ENCODE data around the gene PHOX2B. TPM values are rescaled to one million over a fixed set of nuclear protein-coding genes. Genes with fewer than 3 reads are reported as not detected.

Gene PHOX2B
- total and polyA plus RNA-seq, 2 of the 8 experiments (the other 6 are each of a cell fraction or from before 2014, with no cell fraction given) = not detected

DNA sequence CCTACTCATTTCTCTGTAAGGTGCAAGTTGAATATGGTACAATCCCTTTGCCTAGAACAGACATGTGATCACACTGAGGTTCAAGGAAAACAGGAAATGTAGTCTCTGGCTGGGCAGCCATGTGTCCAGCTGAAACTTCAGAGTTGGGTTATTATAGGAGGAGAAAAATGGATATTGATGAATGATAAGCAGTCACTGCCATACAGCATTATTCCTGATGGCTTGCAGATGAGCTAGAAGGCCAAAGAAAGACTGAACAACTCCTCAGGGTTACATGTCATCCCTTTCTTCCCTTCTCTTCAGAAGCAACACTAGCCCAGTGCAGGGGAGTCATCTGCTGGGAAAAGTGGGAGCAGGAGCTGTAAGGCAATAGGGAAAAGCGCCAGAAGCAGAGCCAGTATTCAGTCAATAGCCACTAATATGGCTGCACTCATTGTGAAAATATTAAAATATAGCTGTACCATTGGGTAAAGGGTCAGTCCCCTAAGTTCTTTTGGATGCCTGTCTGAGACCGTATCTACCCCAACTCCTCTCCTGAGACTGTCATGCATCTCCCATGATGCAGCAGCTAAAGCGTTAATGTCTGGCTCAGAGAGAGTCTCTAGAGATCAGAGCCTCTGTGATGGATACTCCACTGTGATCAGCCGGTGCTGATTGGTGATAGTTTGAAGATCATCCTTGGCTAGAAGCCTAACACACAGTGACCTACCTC lies 20.5 kb downstream of the PHOX2B start:
- H3K4ac ChIP-seq (replicated peaks; ENCODE audit: insufficient read length, low read depth, low read length) = no peak overlapping the region
- ChIA-PET POLR2A (ENCODE audit: partially characterized antibody) (no interaction called here), CTCF (ENCODE audit: partially characterized antibody) (interaction anchor here (0.9 to 7.3 kb wide), 9 partner anchors 24 to 158 kb away, joined by 3 to 58 read pairs (median 5); no protein-coding TSS in a partner anchor)

More for the DNA sequence above, 20.5 kb downstream of the PHOX2B start:
- no peak overlapping the region for H2BK20ac ChIP-seq (ENCODE audit: low read length)
- peaks cover 0 to 2% (median 0%) of the 10 kb centered on the region in 4 experiments; a peak in 4 of 7 replicates for H3K27me3 ChIP-seq (replicated peaks in 1 of 4; ENCODE audit: control insufficient read depth in 3 of 4, extremely low read depth in 1 of 4, insufficient read depth in 3 of 4, low read length in 3 of 4)
- H2AK5ac ChIP-seq (ENCODE audit: low read depth, low read length) = no peak overlapping the region
- H3K79me1 ChIP-seq (ENCODE audit: low read depth, low read length) = no peaks in the 10 kb centered on the region
- no peak overlapping the region for H2BK5ac ChIP-seq (ENCODE audit: low read depth, low read length)
- no peak overlapping the region for H3K9ac ChIP-seq (replicated peaks in 1 of 4; ENCODE audit: extremely low read depth in 1 of 4, low read depth in 3 of 4, low read length in 3 of 4)
- H3K56ac ChIP-seq (replicated peaks; ENCODE audit: insufficient read length, low read depth, low read length) = no peak overlapping the region
- H2BK120ac ChIP-seq (replicated peaks; ENCODE audit: low read depth, low read length) = no peak overlapping the region
- no peak overlapping the region for H4K8ac ChIP-seq (ENCODE audit: extremely low read depth, insufficient read depth, low read length)
- DNase-seq (ENCODE audit: low read depth in 1 of 2, low spot score in 2 of 2) (no peak), FAIRE-seq (no peak)
- H3K18ac ChIP-seq (ENCODE audit: extremely low read depth, low read length) = no peak overlapping the region
- no peak overlapping the region for H3K4me2 ChIP-seq (ENCODE audit: insufficient read depth in 1 of 2, low read depth in 2 of 2, low read length in 2 of 2)
- H4K5ac ChIP-seq (ENCODE audit: insufficient read length, low read depth, low read length) = no peak overlapping the region
- no peaks in the 10 kb centered on the region for H3K23me2 ChIP-seq (ENCODE audit: low read depth, low read length)
- H3K4me3 ChIP-seq (ENCODE audit: extremely low read depth in 1 of 4, insufficient read depth in 2 of 4, low read depth in 3 of 4, low read length in 4 of 4) = no peak overlapping the region
- no peak overlapping the region for H2AFZ ChIP-seq (ENCODE audit: low read length)
- no peaks in the 10 kb centered on the region for H3K79me2 ChIP-seq (ENCODE audit: control insufficient read depth in 1 of 2, insufficient read depth in 2 of 2, low read length in 2 of 2)
- no peak overlapping the region for H2BK15ac ChIP-seq (ENCODE audit: low read length)
- H2BK12ac ChIP-seq (ENCODE audit: low read depth, low read length) = no peak overlapping the region
- H3K23ac ChIP-seq (ENCODE audit: insufficient read length) = no peak overlapping the region
- no peak overlapping the region for H3K14ac ChIP-seq (ENCODE audit: insufficient read length)
- no peaks in the 10 kb centered on the region for H3K9me3 ChIP-seq (ENCODE audit: insufficient read depth in 2 of 2, low read depth in 1 of 2, low read length in 1 of 2)
- H3K4me1 ChIP-seq (replicated peaks in 1 of 4; ENCODE audit: control insufficient read depth in 3 of 4, insufficient read depth in 4 of 4, low read length in 3 of 4) = no peaks in the 10 kb centered on the region
- no peak overlapping the region for H3K27ac ChIP-seq (ENCODE audit: low read depth, low read length)
- no peaks in the 10 kb centered on the region for H3K36me3 ChIP-seq (ENCODE audit: control insufficient read depth in 2 of 4, insufficient read depth in 4 of 4, low read length in 3 of 4)
- H4K20me1 ChIP-seq (replicated peaks in 1 of 2; ENCODE audit: control insufficient read depth in 1 of 2, insufficient read depth in 2 of 2, low read length in 2 of 2) = no peaks in the 10 kb centered on the region
- TF ChIP-seq CHD2 (IDR thresholded peaks at IDR 0.05; ENCODE audit: low read length) (no peak), EGR1 (IDR thresholded peaks at IDR 0.05; ENCODE audit: borderline replicate concordance, low read depth, low read length) (no peak), ASH2L (IDR thresholded peaks at IDR 0.05; ENCODE audit: low read length) (no peak), HDAC6 (IDR thresholded peaks at IDR 0.05; ENCODE audit: low read depth, low read length) (no peak), KDM1A (IDR thresholded peaks at IDR 0.05; ENCODE audit: borderline replicate concordance, low read length) (no peak), SIN3A (conservative IDR thresholded peaks at IDR 0.05 in 1 of 2, IDR thresholded peaks at IDR 0.05 in 1 of 2; ENCODE audit: low read depth in 1 of 2, low read length in 2 of 2) (no peak), SRF (IDR thresholded peaks at IDR 0.05; ENCODE audit: low read depth, low read length) (no peak), CEBPB (IDR thresholded peaks at IDR 0.05; ENCODE audit: low read depth, low read length) (no peak), GABPA (IDR thresholded peaks at IDR 0.05; ENCODE audit: borderline replicate concordance, insufficient read depth, low read length) (no peak), EZH2 (IDR thresholded peaks at IDR 0.05; ENCODE audit: low read depth, low read length, severe bottlenecking) (no peak), CHD1 (IDR thresholded peaks at IDR 0.05; ENCODE audit: low read depth, low read length) (no peak), FOSL1 (IDR thresholded peaks at IDR 0.05; ENCODE audit: insufficient read depth, low read depth, low read length) (no peak), RNF2 (IDR thresholded peaks at IDR 0.05; ENCODE audit: borderline replicate concordance, low read depth, low read length, missing control alignments, poor library complexity, severe bottlenecking) (no peak)
- 83% methylated on average over 4 of the region's 4 CpGs; no CpG with 5 or more reads in 1 of the 2 experiments for WGBS, 2 experiments (ENCODE audit: extremely low coverage in 1 of 2, insufficient coverage in 1 of 2, insufficient read length in 1 of 2, insufficient replicate concordance in 2 of 2, low coverage in 1 of 2, low lambda C conversion rate in 2 of 2, missing lambda C conversion rate in 1 of 2)
- no peak overlapping the region for H4K91ac ChIP-seq (replicated peaks; ENCODE audit: insufficient read length, low read length)
